Lower leg skin (tissue), 4 donors: ENCODE measurements around the gene FBXL20. TPM values are rescaled to one million over a fixed set of nuclear protein-coding genes. Genes with fewer than 3 reads are reported as not detected.
"Not testable (repeated sequence)": the region's sequence is repeated elsewhere in the genome, so short reads cannot be mapped to it uniquely, and the experiment has no call there.

ENCODE experiments used
- DNase-seq, 2 donors: peaks; one replicate each; pipeline ENCODE4 v3.0.0-alpha.2; 2019; ENCODE audit warnings: low spot score in 2 of 2
- H3K4me3 ChIP-seq: fragments of 200-600 bp; sonication (generic); 2 replicates; pipeline ENCODE4 v1.5.1; 2017; ENCODE audit warnings: mild to moderate bottlenecking, low read depth; ENCODE audit not compliant: poor library complexity, severe bottlenecking
- POLR2A ChIP-seq, 2 donors: fragments of 450-650 bp; IDR thresholded peaks; one replicate each; pipeline ENCODE4 v1.6.1; 2016 to 2017; ENCODE audit warnings: antibody characterized with exemption in 2 of 2, mild to moderate bottlenecking in 1 of 2, moderate library complexity in 1 of 2
- WGBS, 2 donors: methylation state at CpG; one replicate each; pipeline ENCODE4 v1.1.5; 2018; 5-methylcytosine and 5-hydroxymethylcytosine counted together
- intact Hi-C: fragments of 100-400 bp; cut with DNase I; formaldehyde crosslinking; loops from one replicate; pipeline ENCODE4 v1.15.0; 2023; ENCODE audit warnings: low total_unique reads
- total RNA-seq, 4 donors: library from RNA; depleted of rRNA; stranded (reverse); fragments of >200 nt; gene quantifications; one replicate each; pipeline ENCODE4 v1.1.0, GENCODE V29; 2016
- TF ChIP-seq, protein P1 (sequence below), 3 donors: fragments of 450-650 bp; IDR thresholded peaks; one replicate each; pipeline ENCODE4 v1.5.1; 2016; ENCODE audit warnings: antibody characterized with exemption in 3 of 3, mild to moderate bottlenecking in 3 of 3, moderate library complexity in 2 of 3

Gene FBXL20, protein sequence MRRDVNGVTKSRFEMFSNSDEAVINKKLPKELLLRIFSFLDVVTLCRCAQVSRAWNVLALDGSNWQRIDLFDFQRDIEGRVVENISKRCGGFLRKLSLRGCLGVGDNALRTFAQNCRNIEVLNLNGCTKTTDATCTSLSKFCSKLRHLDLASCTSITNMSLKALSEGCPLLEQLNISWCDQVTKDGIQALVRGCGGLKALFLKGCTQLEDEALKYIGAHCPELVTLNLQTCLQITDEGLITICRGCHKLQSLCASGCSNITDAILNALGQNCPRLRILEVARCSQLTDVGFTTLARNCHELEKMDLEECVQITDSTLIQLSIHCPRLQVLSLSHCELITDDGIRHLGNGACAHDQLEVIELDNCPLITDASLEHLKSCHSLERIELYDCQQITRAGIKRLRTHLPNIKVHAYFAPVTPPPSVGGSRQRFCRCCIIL
- total RNA-seq = 10 to 100 TPM; 20.5 to 45.2 (median 30.8) TPM

- 0 to 1% methylated on average over 14 to 50 of the region's 86 CpGs for WGBS, 2 donors
Measured at GRCh38 chr17:39401412-39402243, at the start of gene FBXL20. TSS of gene FBXL20 (minus strand) at chr17:39401626. CDS start at chr17:39401402, 224 bp downstream.

GRCh38 chr17:39450847-39451581 is 49.6 kb upstream of the FBXL20 start, which contains the start of gene MED1:
TSS of gene MED1 (minus strand) at chr17:39451263. CDS start at chr17:39451062, 201 bp downstream.
- H3K4me3 ChIP-seq = peak within 1 kb of the TSS; percentile 96
- intact Hi-C loops = no loop called here
- peak; percentile 94 to 98 for DNase-seq
- TF ChIP-seq, protein P1, sequence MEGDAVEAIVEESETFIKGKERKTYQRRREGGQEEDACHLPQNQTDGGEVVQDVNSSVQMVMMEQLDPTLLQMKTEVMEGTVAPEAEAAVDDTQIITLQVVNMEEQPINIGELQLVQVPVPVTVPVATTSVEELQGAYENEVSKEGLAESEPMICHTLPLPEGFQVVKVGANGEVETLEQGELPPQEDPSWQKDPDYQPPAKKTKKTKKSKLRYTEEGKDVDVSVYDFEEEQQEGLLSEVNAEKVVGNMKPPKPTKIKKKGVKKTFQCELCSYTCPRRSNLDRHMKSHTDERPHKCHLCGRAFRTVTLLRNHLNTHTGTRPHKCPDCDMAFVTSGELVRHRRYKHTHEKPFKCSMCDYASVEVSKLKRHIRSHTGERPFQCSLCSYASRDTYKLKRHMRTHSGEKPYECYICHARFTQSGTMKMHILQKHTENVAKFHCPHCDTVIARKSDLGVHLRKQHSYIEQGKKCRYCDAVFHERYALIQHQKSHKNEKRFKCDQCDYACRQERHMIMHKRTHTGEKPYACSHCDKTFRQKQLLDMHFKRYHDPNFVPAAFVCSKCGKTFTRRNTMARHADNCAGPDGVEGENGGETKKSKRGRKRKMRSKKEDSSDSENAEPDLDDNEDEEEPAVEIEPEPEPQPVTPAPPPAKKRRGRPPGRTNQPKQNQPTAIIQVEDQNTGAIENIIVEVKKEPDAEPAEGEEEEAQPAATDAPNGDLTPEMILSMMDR (IDR thresholded peaks at IDR 0.05) = no peak
- TF ChIP-seq POLR2A (IDR thresholded peaks at IDR 0.05) = no peak
- WGBS, 2 donors = 1% methylated on average over 37 of the region's 37 CpGs

More at GRCh38 chr17:39401412-39402243, at the start of gene FBXL20:
- intact Hi-C loops = no loop called here
- H3K4me3 ChIP-seq = peak within 1 kb of the TSS; percentile 76
- TF ChIP-seq, protein P1 (IDR thresholded peaks at IDR 0.05) = no peak
- no peak for TF ChIP-seq POLR2A (IDR thresholded peaks at IDR 0.05)
- DNase-seq = peak; percentile 91 to 98

DNA sequence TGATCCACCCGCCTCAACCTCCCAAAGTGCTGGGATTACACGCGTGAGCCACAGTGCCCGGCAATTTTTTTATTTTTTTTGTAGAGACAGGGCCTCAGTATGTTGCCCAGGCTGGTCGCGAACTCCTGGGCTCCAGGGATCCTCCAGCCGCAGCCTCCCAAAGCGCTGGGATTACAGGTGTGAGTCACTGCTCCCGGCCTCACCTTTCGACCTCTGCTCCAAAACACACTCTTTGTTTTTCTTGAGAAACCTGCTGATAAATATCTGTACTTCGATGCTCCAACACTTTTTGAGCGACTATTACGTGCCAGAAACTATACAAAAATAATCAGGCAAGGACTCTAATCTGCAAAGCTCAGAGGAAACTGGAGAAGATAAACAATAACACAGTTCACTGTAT is 48.6 kb upstream of the FBXL20 start:
- 87 to 90% methylated on average over 13 of the region's 13 CpGs for WGBS, 2 donors
- no peak for TF ChIP-seq POLR2A (IDR thresholded peaks at IDR 0.05)
- TF ChIP-seq, protein P1 (IDR thresholded peaks at IDR 0.05) = no peak
- intact Hi-C loops = no loop called here
- DNase-seq = peak in 1 of 2 donors; percentile 80
- H3K4me3 ChIP-seq = no peak overlapping the region

- TF ChIP-seq, protein P1 (IDR thresholded peaks at IDR 0.05) = no peak
- H3K4me3 ChIP-seq = no peak overlapping the region
- no peak for DNase-seq
- intact Hi-C loops = no loop called here
- 84 to 88% methylated on average over 5 of the region's 5 CpGs for WGBS, 2 donors
Measured at GRCh38 chr17:39447561-39447960, 46.1 kb upstream of the FBXL20 start.

- H3K4me3 ChIP-seq = no peak overlapping the region
- TF ChIP-seq, protein P1 (IDR thresholded peaks at IDR 0.05) = no peak
- TF ChIP-seq POLR2A (IDR thresholded peaks at IDR 0.05) = no peak
- intact Hi-C loops = no loop called here
- no peak for DNase-seq
Measured at GRCh38 chr17:39443326-39443725, 41.9 kb upstream of the FBXL20 start.

DNA sequence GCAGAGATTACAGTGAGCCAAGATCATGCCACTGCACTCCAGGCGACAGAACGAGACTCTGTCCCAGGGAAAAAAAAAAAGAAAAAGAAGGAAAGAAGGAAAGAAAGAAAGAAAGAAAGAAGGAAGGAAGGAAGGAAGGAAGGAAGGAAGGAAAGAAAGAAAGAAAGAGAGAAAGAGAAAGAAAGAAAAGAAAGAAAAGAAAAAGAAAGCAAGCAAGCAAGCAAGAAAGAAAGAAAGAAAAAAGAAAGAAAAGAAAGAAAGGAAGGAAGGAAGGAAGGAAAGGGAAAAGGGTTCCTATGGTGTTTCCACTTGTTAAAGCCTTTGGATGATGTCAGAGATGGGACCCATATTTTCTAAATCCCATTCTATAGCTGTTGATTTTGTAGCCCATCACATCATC is 38.4 kb upstream of the FBXL20 start:
- intact Hi-C loops, DNase-seq, H3K4me3 ChIP-seq: not testable (repeated sequence)
- WGBS, 2 donors = 89 to 100% methylated on average over 2 of the region's 2 CpGs
